AG09319 (cell line): Measurements from ENCODE around the gene AGAP1.

ENCODE experiments used
- DNase-seq: peaks from one replicate; pipeline ENCODE4 v3.0.0-alpha.2; 2010; ENCODE audit warnings: low read depth; ENCODE audit errors: extremely low read depth
- CTCF ChIP-seq: IDR thresholded peaks from 2 replicates; pipeline ENCODE4 v1.5.1; 2011; ENCODE audit warnings: low read depth, mild to moderate bottlenecking, inconsistent platforms, low read length, moderate library complexity

AGAP1 gene

GRCh38 chr2:236001166-236001828 is 507.5 kb downstream of the AGAP1 start:
- TF ChIP-seq CTCF: no peak
- no peak for DNase-seq

- TF ChIP-seq CTCF: no peak
These were observed 508.0 kb downstream of the AGAP1 start for GRCh38 chr2:236001854-236002253.

GRCh38 chr2:236008006-236008405 is 514.2 kb downstream of the AGAP1 start:
- no peak for DNase-seq
- no peak for TF ChIP-seq CTCF

More at GRCh38 chr2:236001854-236002253, 508.0 kb downstream of the AGAP1 start:
- no peak for DNase-seq

GRCh38 chr2:236008857-236009256 is 515.0 kb downstream of the AGAP1 start:
- TF ChIP-seq CTCF: no peak

GRCh38 chr2:236010920-236011685 is 517.3 kb downstream of the AGAP1 start:
- TF ChIP-seq CTCF: no peak
- no peak for DNase-seq

More at GRCh38 chr2:236008857-236009256, 515.0 kb downstream of the AGAP1 start:
- DNase-seq: no peak

- no peak for TF ChIP-seq CTCF
- no peak for DNase-seq
These were observed 518.3 kb downstream of the AGAP1 start for GRCh38 chr2:236012155-236012554.

- TF ChIP-seq CTCF: no peak
- DNase-seq: no peak
These were observed 520.7 kb downstream of the AGAP1 start for GRCh38 chr2:236014408-236015131.
